Activated naive CD8-positive, alpha-beta T cell (primary cell): ENCODE measurements around the gene VTI1B.

Experiments
- H3K27ac Mint-ChIP-seq: one replicate; pipeline ENCODE4 v1.8.0; 2021; ENCODE audit warnings: mixed read lengths
- H3K27me3 Mint-ChIP-seq: one replicate; pipeline ENCODE4 v1.8.0; 2021; ENCODE audit warnings: mixed read lengths
- H3K36me3 Mint-ChIP-seq: one replicate; pipeline ENCODE4 v1.8.0; 2021; ENCODE audit warnings: mixed read lengths
- H3K4me1 Mint-ChIP-seq: one replicate; pipeline ENCODE4 v1.8.0; 2021; ENCODE audit warnings: low read depth, mixed read lengths
- H3K4me3 Mint-ChIP-seq: one replicate; pipeline ENCODE4 v1.8.0; 2021; ENCODE audit warnings: mild to moderate bottlenecking, mixed read lengths
- H3K9me3 Mint-ChIP-seq: one replicate; pipeline ENCODE4 v1.8.0; 2021; ENCODE audit warnings: low read depth, mixed read lengths

Gene VTI1B

GRCh38 chr14:67695394-67695949 lies 21.0 kb upstream of the VTI1B start, which contains the start of gene RDH11:
RDH11 (minus strand) TSS chr14:67695764; CDS start chr14:67695703, 61 bp downstream.
- peak within 1 kb of the TSS; percentile 98 for H3K27ac Mint-ChIP-seq
- no peaks in the 10 kb centered on the region for H3K27me3 Mint-ChIP-seq
- H3K4me3 Mint-ChIP-seq, result peak within 1 kb of the TSS; percentile 98
- H3K36me3 Mint-ChIP-seq, result no peaks in the 10 kb centered on the region
- peaks cover 24% of the 10 kb centered on the region for H3K4me1 Mint-ChIP-seq
- no peaks in the 10 kb centered on the region for H3K9me3 Mint-ChIP-seq

- Mint-ChIP-seq H3K9me3 (no peaks in the 10 kb centered on the region), H3K4me3 (peak overlapping the region; percentile 98), H3K4me1 (peaks cover 24% of the 10 kb centered on the region), H3K27me3 (no peaks in the 10 kb centered on the region), H3K36me3 (no peaks in the 10 kb centered on the region), H3K27ac (peak overlapping the region; percentile 98)
Observed at GRCh38 chr14:67694791-67695393, 20.5 kb upstream of the VTI1B start.

GRCh38 chr14:67690011-67690410 lies 15.6 kb upstream of the VTI1B start:
- Mint-ChIP-seq H3K4me3 (no peak overlapping the region), H3K4me1 (peaks cover 20% of the 10 kb centered on the region), H3K27ac (no peak overlapping the region), H3K9me3 (no peaks in the 10 kb centered on the region), H3K27me3 (no peaks in the 10 kb centered on the region), H3K36me3 (peaks cover 9% of the 10 kb centered on the region)

- H3K27ac Mint-ChIP-seq, result peak overlapping the region; percentile 13
- H3K4me3 Mint-ChIP-seq, result no peak overlapping the region
- no peaks in the 10 kb centered on the region for H3K9me3 Mint-ChIP-seq
- peaks cover 8% of the 10 kb centered on the region for H3K36me3 Mint-ChIP-seq
- H3K4me1 Mint-ChIP-seq, result peaks cover 14% of the 10 kb centered on the region
- H3K27me3 Mint-ChIP-seq, result no peaks in the 10 kb centered on the region
Observed at GRCh38 chr14:67683842-67684241, 9.4 kb upstream of the VTI1B start.

- Mint-ChIP-seq H3K27ac (peak overlapping the region; percentile 46), H3K4me3 (no peak overlapping the region), H3K9me3 (no peaks in the 10 kb centered on the region), H3K27me3 (no peaks in the 10 kb centered on the region), H3K4me1 (peaks cover 18% of the 10 kb centered on the region), H3K36me3 (no peaks in the 10 kb centered on the region)
Observed at GRCh38 chr14:67680941-67681340, 6.5 kb upstream of the VTI1B start.

GRCh38 chr14:67680121-67680602 lies 5.7 kb upstream of the VTI1B start:
- no peaks in the 10 kb centered on the region for H3K27me3 Mint-ChIP-seq
- H3K4me3 Mint-ChIP-seq, result no peak overlapping the region
- peaks cover 23% of the 10 kb centered on the region for H3K4me1 Mint-ChIP-seq
- H3K27ac Mint-ChIP-seq, result no peak overlapping the region
- H3K36me3 Mint-ChIP-seq, result no peaks in the 10 kb centered on the region
- no peaks in the 10 kb centered on the region for H3K9me3 Mint-ChIP-seq

- Mint-ChIP-seq H3K36me3 (no peaks in the 10 kb centered on the region), H3K4me1 (peaks cover 26% of the 10 kb centered on the region), H3K4me3 (no peak overlapping the region), H3K9me3 (no peaks in the 10 kb centered on the region), H3K27me3 (no peaks in the 10 kb centered on the region), H3K27ac (no peak overlapping the region)
Observed at GRCh38 chr14:67679006-67679405, 4.6 kb upstream of the VTI1B start.

GRCh38 chr14:67675219-67675582 lies 769 bp upstream of the VTI1B start:
- Mint-ChIP-seq H3K27ac (peak overlapping the region; percentile 92), H3K4me1 (peaks cover 39% of the 10 kb centered on the region), H3K9me3 (no peaks in the 10 kb centered on the region), H3K4me3 (peak overlapping the region; percentile 89), H3K27me3 (no peaks in the 10 kb centered on the region), H3K36me3 (no peaks in the 10 kb centered on the region)

- H3K4me1 Mint-ChIP-seq, result peaks cover 43% of the 10 kb centered on the region
- no peaks in the 10 kb centered on the region for H3K9me3 Mint-ChIP-seq
Observed at GRCh38 chr14:67674139-67674479, 323 bp downstream of the VTI1B start.

GRCh38 chr14:67673451-67673850 lies 981 bp downstream of the VTI1B start:
- Mint-ChIP-seq H3K27me3 (no peaks in the 10 kb centered on the region), H3K27ac (peak overlapping the region; percentile 87), H3K36me3 (no peaks in the 10 kb centered on the region), H3K4me1 (peaks cover 49% of the 10 kb centered on the region), H3K9me3 (no peaks in the 10 kb centered on the region), H3K4me3 (peak overlapping the region; percentile 94)

More at GRCh38 chr14:67674139-67674479, 323 bp downstream of the VTI1B start:
- Mint-ChIP-seq H3K27ac (peak overlapping the region; percentile 87), H3K4me3 (peak overlapping the region; percentile 94), H3K36me3 (no peaks in the 10 kb centered on the region), H3K27me3 (no peaks in the 10 kb centered on the region)

GRCh38 chr14:67668559-67668958 lies 5.9 kb downstream of the VTI1B start:
- no peak overlapping the region for H3K4me3 Mint-ChIP-seq
- peaks cover 61% of the 10 kb centered on the region for H3K4me1 Mint-ChIP-seq
- peak overlapping the region; percentile 4 for H3K27ac Mint-ChIP-seq
- H3K9me3 Mint-ChIP-seq, result no peaks in the 10 kb centered on the region
- no peaks in the 10 kb centered on the region for H3K27me3 Mint-ChIP-seq
- no peaks in the 10 kb centered on the region for H3K36me3 Mint-ChIP-seq

GRCh38 chr14:67666750-67667449 lies 7.5 kb downstream of the VTI1B start:
- Mint-ChIP-seq H3K27ac (peak overlapping the region; percentile 54), H3K36me3 (no peaks in the 10 kb centered on the region), H3K9me3 (no peaks in the 10 kb centered on the region)

GRCh38 chr14:67665868-67666267 lies 8.6 kb downstream of the VTI1B start:
- Mint-ChIP-seq H3K4me3 (no peak overlapping the region), H3K4me1 (peaks cover 44% of the 10 kb centered on the region), H3K27ac (peak overlapping the region; percentile 54), H3K36me3 (no peaks in the 10 kb centered on the region), H3K27me3 (no peaks in the 10 kb centered on the region), H3K9me3 (no peaks in the 10 kb centered on the region)

More at GRCh38 chr14:67666750-67667449, 7.5 kb downstream of the VTI1B start:
- H3K27me3 Mint-ChIP-seq, result no peaks in the 10 kb centered on the region
- peaks cover 50% of the 10 kb centered on the region for H3K4me1 Mint-ChIP-seq
- peak overlapping the region; percentile 1 for H3K4me3 Mint-ChIP-seq

GRCh38 chr14:67663633-67664032 lies 10.8 kb downstream of the VTI1B start:
- Mint-ChIP-seq H3K27me3 (no peaks in the 10 kb centered on the region), H3K4me3 (no peak overlapping the region), H3K36me3 (peaks cover 1% of the 10 kb centered on the region), H3K9me3 (no peaks in the 10 kb centered on the region), H3K4me1 (peaks cover 33% of the 10 kb centered on the region), H3K27ac (no peak overlapping the region)

GRCh38 chr14:67653651-67654280 lies 20.7 kb downstream of the VTI1B start:
- H3K9me3 Mint-ChIP-seq, result no peaks in the 10 kb centered on the region
- H3K4me3 Mint-ChIP-seq, result no peak overlapping the region
- H3K27me3 Mint-ChIP-seq, result no peaks in the 10 kb centered on the region
- H3K36me3 Mint-ChIP-seq, result peaks cover 12% of the 10 kb centered on the region
- H3K4me1 Mint-ChIP-seq, result no peaks in the 10 kb centered on the region
- H3K27ac Mint-ChIP-seq, result no peak overlapping the region
